BJ (cell line): Measurements from ENCODE around the gene RMDN3. TPM values are rescaled to one million over a fixed set of nuclear protein-coding genes. Genes with fewer than 3 reads are reported as not detected.

Experiments
- CTCF ChIA-PET: fragments of 350-600 bp; formaldehyde crosslinking; extraction: SDS; loops from one replicate; lab custom pipeline; 2021; ENCODE audit warnings: antibody characterized with exemption, inconsistent platforms; lab: Yijun Ruan, JAX
- POLR2A ChIA-PET: fragments of 300-600 bp; sonication (Branson Sonifier 250); formaldehyde crosslinking; extraction: SDS; loops from one replicate; lab custom pipeline; 2021; ENCODE audit warnings: antibody characterized with exemption; lab: Charles Lee
- DNase-seq: peaks from one replicate; pipeline ENCODE4 v3.0.0-alpha.2; 2011; ENCODE audit warnings: low read depth
- H3K27me3 ChIP-seq: 2 replicates; pipeline ENCODE4 v1.6.0; 2011; ENCODE audit warnings: low read length; ENCODE audit not compliant: control insufficient read depth, insufficient read depth
- H3K36me3 ChIP-seq: 2 replicates; pipeline ENCODE4 v1.5.1; 2011; ENCODE audit warnings: low read length; ENCODE audit not compliant: control insufficient read depth, insufficient read depth
- H3K4me3 ChIP-seq: 2 replicates; pipeline ENCODE4 v1.5.1; 2011; ENCODE audit warnings: low read depth, mild to moderate bottlenecking, control low read depth, low read length
- polyA plus RNA-seq: library from polyadenylated mRNA; depleted of rRNA; stranded (reverse); fragments of >200 nt; gene quantifications from 2 replicates; pipeline ENCODE4 v1.2.3, GENCODE V29; 2011
- TF ChIP-seq, protein P1 (sequence below): IDR thresholded peaks from 2 replicates; pipeline ENCODE4 v1.5.1; 2011; ENCODE audit warnings: low read depth, mild to moderate bottlenecking, control low read depth, inconsistent platforms, low read length, moderate library complexity; ENCODE audit not compliant: insufficient read depth

RMDN3 gene
- polyA plus RNA-seq, 1 experiment = 28.3 TPM

DNA sequence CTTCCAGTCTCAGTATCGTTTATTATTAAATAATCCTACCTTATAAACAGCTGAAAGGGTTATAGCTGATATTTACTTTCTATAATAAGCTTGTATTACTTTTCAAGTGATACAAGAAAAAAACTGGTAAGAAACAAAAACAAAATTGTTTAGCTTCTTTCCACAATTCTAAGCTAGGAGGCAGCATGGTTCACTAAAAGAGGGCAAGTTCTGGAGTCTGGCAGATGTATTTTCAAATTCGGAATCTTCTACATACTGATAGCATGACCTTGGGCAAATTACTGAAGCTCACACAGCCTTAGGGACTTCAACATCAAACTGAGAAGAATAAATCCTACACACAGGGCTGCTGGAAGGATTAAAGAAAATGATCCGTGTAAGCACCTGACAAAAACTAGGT is 30.1 kb upstream of the RMDN3 start:
- DNase-seq = no peak
- Histone ChIP-seq H3K4me3 (no peak overlapping the region), H3K27me3 (no peaks in the 10 kb centered on the region), H3K36me3 (no peaks in the 10 kb centered on the region)
- ChIA-PET POLR2A (no interaction called here), CTCF (interaction anchor here (1.1 to 1.3 kb wide), 4 partner anchors 13 to 106 kb away, joined by 3 to 4 read pairs (median 4); partner anchors contain the start of gene GCHFR)
- TF ChIP-seq, protein P1, sequence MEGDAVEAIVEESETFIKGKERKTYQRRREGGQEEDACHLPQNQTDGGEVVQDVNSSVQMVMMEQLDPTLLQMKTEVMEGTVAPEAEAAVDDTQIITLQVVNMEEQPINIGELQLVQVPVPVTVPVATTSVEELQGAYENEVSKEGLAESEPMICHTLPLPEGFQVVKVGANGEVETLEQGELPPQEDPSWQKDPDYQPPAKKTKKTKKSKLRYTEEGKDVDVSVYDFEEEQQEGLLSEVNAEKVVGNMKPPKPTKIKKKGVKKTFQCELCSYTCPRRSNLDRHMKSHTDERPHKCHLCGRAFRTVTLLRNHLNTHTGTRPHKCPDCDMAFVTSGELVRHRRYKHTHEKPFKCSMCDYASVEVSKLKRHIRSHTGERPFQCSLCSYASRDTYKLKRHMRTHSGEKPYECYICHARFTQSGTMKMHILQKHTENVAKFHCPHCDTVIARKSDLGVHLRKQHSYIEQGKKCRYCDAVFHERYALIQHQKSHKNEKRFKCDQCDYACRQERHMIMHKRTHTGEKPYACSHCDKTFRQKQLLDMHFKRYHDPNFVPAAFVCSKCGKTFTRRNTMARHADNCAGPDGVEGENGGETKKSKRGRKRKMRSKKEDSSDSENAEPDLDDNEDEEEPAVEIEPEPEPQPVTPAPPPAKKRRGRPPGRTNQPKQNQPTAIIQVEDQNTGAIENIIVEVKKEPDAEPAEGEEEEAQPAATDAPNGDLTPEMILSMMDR = no peak

DNA sequence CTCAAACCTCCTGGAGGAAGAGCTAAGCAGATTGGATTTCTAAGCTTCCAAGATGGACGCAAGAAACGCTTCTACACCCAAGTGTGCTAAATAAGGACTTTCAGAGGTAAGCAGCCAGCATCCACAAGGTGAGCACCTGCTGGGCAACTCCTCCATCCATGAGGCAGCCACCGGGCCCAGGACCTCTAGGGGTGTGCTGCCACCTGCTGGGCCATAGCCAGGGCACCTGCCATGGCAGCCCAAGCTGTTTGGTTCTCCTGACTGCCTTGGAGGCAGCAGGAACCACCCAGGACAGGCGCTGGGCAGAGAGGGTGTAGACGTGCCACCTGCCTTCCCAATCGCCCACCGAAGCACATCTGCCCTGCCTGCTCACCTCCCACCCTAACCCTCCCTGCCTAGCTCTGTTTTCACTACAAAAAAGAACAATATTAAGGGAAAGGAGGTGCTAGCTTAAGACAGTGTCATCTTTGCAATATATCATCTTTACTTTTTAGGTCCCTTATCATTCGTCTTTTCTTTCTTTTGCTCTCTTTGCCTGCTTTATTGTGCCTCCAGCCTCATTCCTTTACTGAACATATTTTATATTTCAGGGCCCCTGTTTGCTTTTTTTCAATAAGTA is 27.7 kb upstream of the RMDN3 start:
- no peaks in the 10 kb centered on the region for H3K27me3 ChIP-seq
- ChIA-PET CTCF (interaction anchor here (1.2 to 1.7 kb wide), 8 partner anchors 11 to 193 kb away, joined by 3 to 8 read pairs (median 6); partner anchors contain the start of gene ZFYVE19), POLR2A (no interaction called here)
- no peak for DNase-seq
- peaks cover 7% of the 10 kb centered on the region; the same call in 1 of the 2 replicates for H3K36me3 ChIP-seq
- no peak overlapping the region for H3K4me3 ChIP-seq
- TF ChIP-seq, protein P1 = peak; percentile 56

DNA sequence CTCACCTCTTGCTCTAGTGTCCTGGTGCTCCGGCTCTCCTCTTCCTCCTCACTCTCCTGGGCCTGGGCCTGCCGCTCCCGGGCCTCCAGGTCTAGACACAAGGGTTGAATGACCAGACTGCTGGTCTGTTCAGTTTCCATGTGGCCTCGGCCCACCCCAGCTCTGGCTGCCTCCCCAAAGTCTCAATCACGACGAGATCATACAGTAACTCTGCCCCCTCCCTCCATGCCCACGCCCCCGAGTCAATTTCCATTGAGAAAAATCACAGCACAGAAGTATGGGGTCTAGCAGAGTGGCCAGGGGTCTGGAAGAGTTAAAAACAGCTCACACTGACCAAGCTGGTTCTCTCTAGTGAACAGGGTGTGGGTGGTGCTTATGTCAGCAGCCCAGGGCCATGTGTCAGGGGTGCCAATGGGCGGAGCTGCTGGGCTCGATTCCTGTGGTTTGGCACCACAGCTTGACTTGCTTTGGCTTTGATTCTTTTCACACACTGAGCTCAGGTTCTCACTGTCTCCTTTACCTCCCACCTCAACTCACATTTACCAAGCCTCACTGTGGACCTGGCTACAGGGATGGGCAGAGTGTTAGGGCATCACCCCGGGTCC is 21.6 kb upstream of the RMDN3 start:
- CTCF ChIA-PET = interaction anchor here (0.9 to 1.1 kb wide), 2 partner anchors 9 to 12 kb away, joined by 3 read pairs; no protein-coding TSS in a partner anchor
- TF ChIP-seq, protein P1 = no peak
- no peaks in the 10 kb centered on the region for H3K27me3 ChIP-seq
- H3K4me3 ChIP-seq = no peak overlapping the region
- POLR2A ChIA-PET = no interaction called here
- DNase-seq = no peak
- H3K36me3 ChIP-seq = peaks cover 31% of the 10 kb centered on the region

DNA sequence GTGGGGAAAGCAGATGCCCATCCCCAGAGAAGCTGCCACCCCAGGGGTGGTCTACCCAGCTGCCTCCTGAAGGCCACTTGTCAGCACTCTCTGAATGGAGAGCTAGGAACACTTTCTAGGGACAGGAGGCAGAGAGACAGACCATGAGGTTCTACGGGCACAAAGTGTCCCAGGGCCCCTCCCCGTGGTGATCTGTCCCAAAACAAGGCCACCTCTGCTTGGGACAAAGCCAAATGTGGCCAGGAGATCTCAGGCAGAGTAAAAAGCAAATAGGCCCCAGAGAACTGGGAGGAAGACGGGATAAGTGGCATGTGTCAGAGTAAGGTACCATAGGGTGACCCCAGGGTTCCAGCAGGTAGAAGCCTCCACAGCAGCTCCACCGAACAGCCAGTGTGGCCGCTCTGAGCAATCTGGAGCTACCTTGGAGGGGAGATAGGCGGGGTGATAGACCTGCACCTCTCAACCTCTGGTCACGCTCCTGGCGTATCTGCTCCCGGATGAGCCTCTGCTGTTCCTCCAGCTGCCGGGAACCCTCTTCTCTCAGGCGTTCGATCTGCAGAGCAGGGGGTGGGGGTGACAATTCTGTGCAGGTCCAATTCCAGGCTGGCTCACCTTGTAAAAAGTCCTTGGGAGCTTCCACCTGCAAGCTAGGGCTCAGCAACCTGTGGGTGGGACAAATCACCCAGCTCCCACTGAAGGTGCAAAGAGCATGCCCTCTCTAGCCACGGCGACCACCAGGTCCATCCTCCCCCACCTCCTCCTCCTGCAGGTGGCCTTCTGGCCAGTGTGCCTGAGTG is 20.9 kb upstream of the RMDN3 start:
- peaks cover 31% of the 10 kb centered on the region for H3K36me3 ChIP-seq
- H3K4me3 ChIP-seq = no peak overlapping the region
- DNase-seq = no peak
- TF ChIP-seq, protein P1 = no peak
- ChIA-PET POLR2A (no interaction called here), CTCF (interaction anchor here (0.9 to 1.1 kb wide), 2 partner anchors 10 to 12 kb away, joined by 3 read pairs; no protein-coding TSS in a partner anchor)
- H3K27me3 ChIP-seq = no peaks in the 10 kb centered on the region

DNA sequence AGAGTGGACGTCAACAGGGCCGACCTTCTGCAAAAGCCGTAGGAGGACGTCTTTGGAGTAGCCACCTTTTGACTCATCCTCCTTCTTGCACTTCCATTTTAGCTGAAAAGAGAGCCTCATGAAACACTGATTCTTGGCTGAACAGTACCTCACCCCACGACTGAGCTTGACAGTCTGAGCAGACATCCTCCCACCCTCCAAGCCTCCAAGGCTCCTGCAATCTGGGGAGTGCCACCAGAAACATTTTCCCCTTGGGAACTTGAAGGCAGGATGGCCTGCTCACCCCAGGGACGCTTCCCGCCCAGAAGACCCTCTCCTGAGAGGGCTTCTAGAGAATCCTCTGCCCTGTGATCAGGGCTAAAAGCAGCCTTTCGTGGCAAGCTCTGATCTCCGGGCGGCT is 20.0 kb upstream of the RMDN3 start:
- no peaks in the 10 kb centered on the region for H3K27me3 ChIP-seq
- peaks cover 35% of the 10 kb centered on the region for H3K36me3 ChIP-seq
- no peak overlapping the region for H3K4me3 ChIP-seq
- DNase-seq = no peak
- TF ChIP-seq, protein P1 = no peak
- ChIA-PET CTCF (no interaction called here), POLR2A (no interaction called here)
